ENCODE results near the gene EGLN2.

The EGLN2 gene

DNA sequence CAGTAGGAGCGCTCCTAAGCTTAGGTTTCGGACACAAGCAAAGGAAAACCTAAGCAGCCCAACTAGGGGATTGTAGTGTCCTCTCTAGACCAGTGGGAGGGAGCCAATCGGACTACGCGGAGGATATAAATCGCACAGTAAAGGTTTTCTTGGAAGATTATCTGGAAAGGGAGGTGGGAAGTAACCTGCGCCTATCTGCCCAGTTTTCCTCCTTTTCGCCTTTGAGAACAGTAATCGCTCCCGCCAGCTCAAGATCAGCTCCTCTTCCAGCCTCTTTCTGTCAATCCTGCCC, 21.4 kb upstream of the EGLN2 start (continued):
- TF ChIP-seq ZNF660 (tag by site-specific recombination; IDR thresholded peaks at IDR 0.05) (peak; percentile 91), ZNF24 (tag by site-specific recombination; IDR thresholded peaks at IDR 0.05) (0 out of 2 replicates have a peak, but pooled peaks have one; percentile 53), ZNF843 (tag by site-specific recombination; IDR thresholded peaks at IDR 0.05) (peak; percentile 32; the same call in 1 of the 2 replicates), ZBTB20 (tag by site-specific recombination; IDR thresholded peaks at IDR 0.05) (no peak), PRDM10 (tag by site-specific recombination; IDR thresholded peaks at IDR 0.05) (peak; percentile 89; the same call in 1 of the 2 replicates), ZBTB26 (tag by site-specific recombination; optimal IDR thresholded peaks at IDR 0.05) (no peak), IKZF3 (tag by site-specific recombination; IDR thresholded peaks at IDR 0.05) (peak; percentile 97), PRDM4 (tag by site-specific recombination; IDR thresholded peaks at IDR 0.05) (peak; percentile 10; the same call in 1 of the 2 replicates), ZFP69B (tag by site-specific recombination; IDR thresholded peaks at IDR 0.05) (peak; percentile 10; the same call in 1 of the 2 replicates), ZNF561 (tag by site-specific recombination; IDR thresholded peaks at IDR 0.05; ENCODE audit: borderline replicate concordance) (peak; percentile 64; the same call in 1 of the 2 replicates), ZNF830 (tag by site-specific recombination; IDR thresholded peaks at IDR 0.05; ENCODE audit: low read depth) (no peak), GFI1B (tag by site-specific recombination; IDR thresholded peaks at IDR 0.05) (no peak), ZNF324 (tag by site-specific recombination; IDR thresholded peaks at IDR 0.05) (peak; percentile 68; the same call in 1 of the 2 replicates), INSM2 (tag by site-specific recombination; IDR thresholded peaks at IDR 0.05) (no peak), ZNF362 (tag by site-specific recombination; IDR thresholded peaks at IDR 0.05) (no peak)
- TF ChIP-seq, protein P1, sequence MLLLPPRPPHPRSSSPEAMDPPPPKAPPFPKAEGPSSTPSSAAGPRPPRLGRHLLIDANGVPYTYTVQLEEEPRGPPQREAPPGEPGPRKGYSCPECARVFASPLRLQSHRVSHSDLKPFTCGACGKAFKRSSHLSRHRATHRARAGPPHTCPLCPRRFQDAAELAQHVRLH (tag by site-specific recombination; IDR thresholded peaks at IDR 0.05), result 0 out of 2 replicates have a peak, but pooled peaks have one; percentile 9
- TF ChIP-seq, protein P2, sequence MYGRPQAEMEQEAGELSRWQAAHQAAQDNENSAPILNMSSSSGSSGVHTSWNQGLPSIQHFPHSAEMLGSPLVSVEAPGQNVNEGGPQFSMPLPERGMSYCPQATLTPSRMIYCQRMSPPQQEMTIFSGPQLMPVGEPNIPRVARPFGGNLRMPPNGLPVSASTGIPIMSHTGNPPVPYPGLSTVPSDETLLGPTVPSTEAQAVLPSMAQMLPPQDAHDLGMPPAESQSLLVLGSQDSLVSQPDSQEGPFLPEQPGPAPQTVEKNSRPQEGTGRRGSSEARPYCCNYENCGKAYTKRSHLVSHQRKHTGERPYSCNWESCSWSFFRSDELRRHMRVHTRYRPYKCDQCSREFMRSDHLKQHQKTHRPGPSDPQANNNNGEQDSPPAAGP (tag by site-specific recombination; IDR thresholded peaks at IDR 0.05), result peak; percentile 58
